Measurements from ENCODE around the gene MAN2B1.
A peak's percentile ranks its signal among the peaks of the same experiment; 100 is the strongest.
"Not testable (repeated sequence)": the region's sequence is repeated elsewhere in the genome, so short reads cannot be mapped to it uniquely, and the experiment has no call there.

The MAN2B1 gene

GRCh38 chr19:12657966-12658365 lies 8.6 kb downstream of the MAN2B1 start:
- DNase-seq (ENCODE audit: low spot score), result no peak

GRCh38 chr19:12656899-12657571 lies 9.5 kb downstream of the MAN2B1 start:
- no peak for DNase-seq (ENCODE audit: low spot score)

- no peak for DNase-seq (ENCODE audit: low spot score)
Observed at GRCh38 chr19:12655546-12655945, 11.0 kb downstream of the MAN2B1 start.

GRCh38 chr19:12652219-12652618 lies 14.3 kb downstream of the MAN2B1 start:
- DNase-seq (ENCODE audit: low spot score), result no peak

GRCh38 chr19:12649941-12650340 lies 16.6 kb downstream of the MAN2B1 start:
- no peak for DNase-seq (ENCODE audit: low spot score)

- no peak for DNase-seq (ENCODE audit: low spot score)
Observed at GRCh38 chr19:12648088-12648487, 18.5 kb downstream of the MAN2B1 start.

- DNase-seq (ENCODE audit: low spot score), result peak; percentile 31
Observed at GRCh38 chr19:12647490-12648071, 19.0 kb downstream of the MAN2B1 start.

GRCh38 chr19:12647047-12647446 lies 19.5 kb downstream of the MAN2B1 start:
- no peak for DNase-seq (ENCODE audit: low spot score)

- DNase-seq (ENCODE audit: low spot score), result no peak
Observed at GRCh38 chr19:12646551-12646950, 20.0 kb downstream of the MAN2B1 start.

GRCh38 chr19:12643716-12644115 lies 22.8 kb downstream of the MAN2B1 start:
- not testable (repeated sequence) for DNase-seq (ENCODE audit: low spot score)

GRCh38 chr19:12642506-12642905 lies 24.0 kb downstream of the MAN2B1 start:
- DNase-seq (ENCODE audit: low spot score), result no peak

GRCh38 chr19:12641456-12641855 lies 25.1 kb downstream of the MAN2B1 start:
- DNase-seq (ENCODE audit: low spot score), result no peak

GRCh38 chr19:12639901-12640613 lies 26.5 kb downstream of the MAN2B1 start:
- DNase-seq (ENCODE audit: low spot score), result peak; percentile 63

- no peak for DNase-seq (ENCODE audit: low spot score)
Observed at GRCh38 chr19:12638611-12639182, 27.8 kb downstream of the MAN2B1 start.

GRCh38 chr19:12636631-12637030 lies 29.9 kb downstream of the MAN2B1 start:
- no peak for DNase-seq (ENCODE audit: low spot score)

GRCh38 chr19:12629215-12629614 lies 37.3 kb downstream of the MAN2B1 start:
- no peak for DNase-seq (ENCODE audit: low spot score)

GRCh38 chr19:12628040-12629022 lies 38.2 kb downstream of the MAN2B1 start:
- DNase-seq (ENCODE audit: low spot score), result no peak

GRCh38 chr19:12626958-12627357 lies 39.6 kb downstream of the MAN2B1 start:
- DNase-seq (ENCODE audit: low spot score), result no peak

- DNase-seq (ENCODE audit: low spot score), result no peak
Observed at GRCh38 chr19:12623361-12624031, 43.0 kb downstream of the MAN2B1 start.

- DNase-seq (ENCODE audit: low spot score), result not testable (repeated sequence)
Observed at GRCh38 chr19:12621253-12622024, 45.1 kb downstream of the MAN2B1 start.

Measured in kidney capillary endothelial cell (primary cell).